GM19452 (cell line): ENCODE measurements around the gene TSC2.
"Not testable (repeated sequence)": the region's sequence is repeated elsewhere in the genome, so short reads cannot be mapped to it uniquely, and the experiment has no call there.

ENCODE experiments used
- ATAC-seq: cut with Tn5 transposase; IDR thresholded peaks from one replicate; pipeline ENCODE4 v1.9.1; 2021; ENCODE audit not compliant: unreplicated experiment

TSC2 gene

DNA sequence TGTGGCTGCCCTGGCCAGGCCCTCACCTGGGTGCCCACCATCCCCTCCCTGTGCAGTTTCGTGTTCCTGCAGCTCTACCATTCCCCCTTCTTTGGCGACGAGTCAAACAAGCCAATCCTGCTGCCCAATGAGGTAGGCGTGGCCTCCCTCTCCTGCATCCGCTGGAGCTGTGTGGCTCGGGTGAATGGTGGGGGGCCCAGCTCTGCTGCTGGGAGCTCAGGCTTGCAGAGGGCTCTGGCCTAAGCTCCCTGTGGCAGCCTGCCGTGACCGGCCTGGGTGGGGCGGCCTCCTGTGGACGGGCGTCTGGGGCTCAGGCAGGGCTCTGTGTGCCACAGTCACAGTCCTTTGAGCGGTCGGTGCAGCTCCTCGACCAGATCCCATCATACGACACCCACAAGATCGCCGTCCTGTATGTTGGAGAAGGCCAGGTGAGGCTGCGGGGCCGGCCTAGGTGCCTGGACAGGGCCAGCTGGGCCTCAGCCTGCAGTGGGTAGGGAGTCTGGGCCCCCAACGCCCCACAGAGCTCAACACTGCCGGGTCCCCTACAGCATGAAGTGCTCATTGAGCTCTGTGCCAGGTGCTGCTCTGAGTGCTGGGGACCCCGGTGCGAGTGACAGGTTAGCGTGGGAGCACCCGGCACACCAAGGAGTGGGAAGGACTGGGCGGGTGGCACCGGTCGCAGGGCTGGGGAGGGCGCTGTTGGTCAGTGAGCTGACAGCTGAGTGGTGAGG is 37.3 kb downstream of the TSC2 start:
- ATAC-seq = no peak

DNA sequence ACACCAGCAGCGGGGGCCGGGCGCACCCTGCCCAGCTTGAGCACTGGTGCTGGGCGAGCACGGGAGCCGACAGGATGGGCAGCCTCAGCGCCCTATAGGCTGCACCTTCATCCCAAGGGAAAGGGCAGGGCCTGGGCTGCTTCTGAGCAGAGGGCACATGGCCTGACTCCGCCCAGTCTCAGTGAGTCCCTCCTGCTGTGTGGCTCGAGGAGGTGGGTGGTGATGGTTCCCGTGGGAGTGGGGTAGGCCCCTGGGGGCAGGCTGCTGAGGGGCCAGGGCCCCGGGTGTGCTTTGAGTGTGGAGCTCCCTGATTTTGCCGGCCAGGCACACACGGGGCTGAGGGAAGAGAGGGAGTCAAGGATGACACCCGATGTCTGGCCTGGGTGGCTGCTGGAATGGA is 37.9 kb downstream of the TSC2 start:
- no peak for ATAC-seq

DNA sequence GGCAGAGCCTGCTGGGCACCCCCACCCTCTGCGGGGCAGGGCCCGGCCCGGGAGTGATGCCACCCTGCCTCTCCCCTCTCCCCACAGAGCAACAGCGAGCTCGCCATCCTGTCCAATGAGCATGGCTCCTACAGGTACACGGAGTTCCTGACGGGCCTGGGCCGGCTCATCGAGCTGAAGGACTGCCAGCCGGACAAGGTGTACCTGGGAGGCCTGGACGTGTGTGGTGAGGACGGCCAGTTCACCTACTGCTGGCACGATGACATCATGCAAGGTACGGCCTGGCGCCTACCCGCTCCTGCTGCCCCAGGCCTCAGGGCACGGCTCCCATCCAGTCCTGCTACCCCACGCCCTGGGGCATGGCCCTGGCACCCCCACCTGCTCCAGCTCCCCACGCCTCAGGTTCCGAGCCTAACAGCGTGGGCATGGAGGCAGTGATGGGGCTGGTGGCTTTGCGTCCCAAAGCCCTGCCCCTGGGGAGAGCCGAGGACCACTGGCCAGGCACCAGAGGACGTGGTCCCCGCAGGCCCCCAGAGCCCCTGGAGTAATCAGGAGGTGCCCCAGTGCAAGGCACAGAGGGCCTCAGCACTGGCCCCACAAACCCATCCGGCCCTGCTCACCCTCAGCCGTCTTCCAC is 38.4 kb downstream of the TSC2 start:
- no peak for ATAC-seq

DNA sequence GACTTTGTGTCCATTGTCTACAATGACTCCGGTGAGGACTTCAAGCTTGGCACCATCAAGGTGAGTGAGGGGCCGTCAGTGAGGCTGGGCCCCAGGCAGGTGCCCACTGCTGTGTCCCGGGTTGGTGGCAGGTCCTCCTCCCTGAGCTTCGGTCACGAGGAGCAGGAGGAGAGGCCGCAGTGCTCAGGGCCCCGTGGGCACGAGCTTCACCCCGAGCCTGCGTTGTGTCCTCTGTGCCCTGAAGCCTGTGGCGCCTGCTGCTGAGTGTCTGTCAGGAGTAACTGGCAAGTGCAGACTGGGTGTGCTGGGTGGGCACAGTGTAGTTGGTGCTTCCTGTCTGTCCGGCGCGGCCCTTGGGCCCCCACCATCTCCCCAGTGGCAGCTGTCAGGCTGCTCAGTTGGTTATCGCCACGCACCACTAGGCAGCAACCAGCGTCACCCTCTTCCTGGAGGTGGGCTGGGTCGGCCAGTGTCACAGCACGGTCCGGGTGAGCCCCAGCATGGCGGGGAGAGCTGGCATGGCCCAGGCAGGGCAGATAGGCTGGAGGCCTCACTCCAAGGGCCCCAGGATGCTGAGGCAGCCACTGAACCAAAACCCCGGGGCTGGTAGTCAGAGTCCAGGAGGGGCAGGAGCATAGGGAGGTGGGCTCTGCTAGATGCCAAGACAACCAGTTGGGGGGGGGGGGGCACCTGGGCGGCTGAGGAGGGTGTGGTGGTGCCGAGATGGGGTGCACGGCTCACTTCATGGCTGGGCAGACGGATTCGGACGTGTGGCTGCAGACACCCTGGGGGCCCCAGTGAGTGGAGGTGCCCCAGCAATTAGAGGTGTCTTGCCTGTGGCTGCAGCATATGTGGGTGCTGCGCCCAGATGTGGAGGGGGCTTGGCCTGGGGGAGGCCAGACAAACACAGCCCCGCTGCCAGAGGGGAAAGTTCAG is 39.3 kb downstream of the TSC2 start:
- no peak for ATAC-seq

DNA sequence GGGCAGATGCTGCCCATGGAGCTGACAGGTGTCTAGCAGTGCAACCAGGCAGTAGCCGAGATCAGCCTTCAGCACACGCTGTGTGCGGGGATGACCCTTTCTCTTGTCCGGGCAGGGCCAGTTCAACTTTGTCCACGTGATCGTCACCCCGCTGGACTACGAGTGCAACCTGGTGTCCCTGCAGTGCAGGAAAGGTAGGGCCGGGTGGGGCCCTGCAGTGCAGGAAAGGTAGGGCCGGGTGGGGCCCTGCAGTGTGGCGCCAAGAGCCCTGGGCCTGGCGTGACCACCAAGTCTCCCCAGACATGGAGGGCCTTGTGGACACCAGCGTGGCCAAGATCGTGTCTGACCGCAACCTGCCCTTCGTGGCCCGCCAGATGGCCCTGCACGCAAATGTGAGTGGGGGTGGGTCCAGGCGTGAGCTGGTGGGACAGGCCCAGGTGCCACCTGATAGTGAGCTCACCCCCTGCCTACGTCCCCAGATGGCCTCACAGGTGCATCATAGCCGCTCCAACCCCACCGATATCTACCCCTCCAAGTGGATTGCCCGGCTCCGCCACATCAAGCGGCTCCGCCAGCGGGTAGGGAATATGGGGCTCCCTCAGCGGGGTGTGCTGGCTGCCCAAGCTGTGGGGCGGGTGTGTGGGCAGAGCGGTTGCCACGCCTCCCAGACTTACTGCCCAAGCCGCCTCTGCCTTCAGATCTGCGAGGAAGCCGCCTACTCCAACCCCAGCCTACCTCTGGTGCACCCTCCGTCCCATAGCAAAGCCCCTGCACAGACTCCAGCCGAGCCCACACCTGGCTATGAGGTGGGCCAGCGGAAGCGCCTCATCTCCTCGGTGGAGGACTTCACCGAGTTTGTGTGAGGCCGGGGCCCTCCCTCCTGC is 40.2 kb downstream of the TSC2 start:
- no peak for ATAC-seq

DNA sequence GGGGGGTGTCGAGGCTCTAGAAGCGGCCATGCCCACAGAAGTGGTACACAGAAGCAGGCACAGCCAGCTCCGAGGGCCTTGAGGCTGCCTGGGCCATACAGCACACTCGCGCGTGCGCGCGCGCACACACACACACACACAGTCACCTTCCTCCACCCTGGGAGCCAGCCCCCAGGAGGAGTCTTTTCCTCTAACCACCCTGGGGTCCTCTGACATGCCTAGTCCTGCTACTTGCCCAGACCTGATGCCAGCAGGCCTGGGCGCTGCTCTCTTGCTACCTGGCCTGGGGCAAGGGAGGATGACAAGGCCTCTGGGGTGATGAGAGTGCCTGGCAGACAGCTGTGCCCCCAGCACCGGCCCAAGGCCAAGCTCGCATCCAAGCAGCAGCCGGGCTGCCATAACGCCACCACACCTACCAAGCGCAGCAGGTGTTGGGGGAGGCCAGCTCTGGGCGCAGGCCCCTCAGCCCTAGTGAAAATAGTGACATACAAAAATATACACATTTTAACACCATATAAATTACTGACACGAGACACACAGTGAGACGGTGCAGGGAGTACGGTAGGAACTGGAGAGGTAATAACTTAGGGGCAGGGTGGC is 41.1 kb downstream of the TSC2 start:
- ATAC-seq = no peak

DNA sequence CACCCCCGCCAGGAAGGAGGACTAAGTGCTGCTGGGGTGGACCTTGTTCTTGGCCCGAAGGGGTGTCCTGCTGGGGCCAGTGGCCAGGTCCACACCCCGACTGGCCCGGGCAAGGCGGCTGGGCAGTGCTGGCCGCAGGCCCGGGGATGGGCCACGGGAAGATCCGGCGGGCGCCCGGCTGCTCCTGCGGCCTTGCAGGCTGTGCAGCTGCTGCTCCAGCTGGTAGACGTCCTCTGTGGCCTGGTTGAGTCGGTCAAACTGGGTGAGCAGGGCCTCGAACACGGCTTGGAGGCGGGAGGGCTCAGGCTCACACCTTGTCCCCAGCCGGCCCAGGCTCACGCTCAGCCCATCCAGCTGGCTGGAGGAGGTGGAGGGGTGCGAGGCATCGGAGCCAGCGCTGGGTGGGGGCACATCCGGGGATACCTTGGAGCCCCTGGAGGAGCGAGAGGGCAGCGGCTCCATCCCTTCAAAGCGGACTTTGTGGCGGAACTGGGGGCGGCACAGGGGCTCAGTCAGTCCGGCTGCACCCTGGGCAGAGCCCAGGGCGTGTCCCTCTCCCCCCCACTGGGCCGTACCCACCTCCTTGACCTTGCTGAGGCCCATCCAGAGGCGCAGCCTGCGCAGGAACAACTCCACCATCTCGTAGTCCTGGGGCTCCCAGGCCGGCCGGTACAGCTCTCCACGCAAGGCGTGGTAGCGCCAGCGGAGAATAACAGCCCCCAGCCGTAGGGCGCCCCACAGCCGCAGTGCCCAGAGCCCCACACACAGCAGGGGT is 42.1 kb downstream of the TSC2 start:
- ATAC-seq = no peak

DNA sequence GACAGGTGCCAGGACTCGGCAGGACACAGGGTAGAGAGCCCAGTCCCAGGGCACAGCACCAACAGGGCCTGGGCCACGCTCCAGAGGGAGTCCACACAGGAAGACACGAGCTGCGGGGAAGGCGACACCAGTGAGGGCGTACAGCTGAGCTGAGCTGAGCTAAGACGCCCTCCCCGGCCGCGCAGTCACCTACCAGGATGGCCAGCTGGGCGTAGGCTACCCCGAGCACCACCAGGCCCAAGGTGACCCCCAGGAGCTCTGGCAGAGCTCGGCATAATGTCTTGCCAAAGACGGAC is 42.6 kb downstream of the TSC2 start:
- ATAC-seq = no peak

DNA sequence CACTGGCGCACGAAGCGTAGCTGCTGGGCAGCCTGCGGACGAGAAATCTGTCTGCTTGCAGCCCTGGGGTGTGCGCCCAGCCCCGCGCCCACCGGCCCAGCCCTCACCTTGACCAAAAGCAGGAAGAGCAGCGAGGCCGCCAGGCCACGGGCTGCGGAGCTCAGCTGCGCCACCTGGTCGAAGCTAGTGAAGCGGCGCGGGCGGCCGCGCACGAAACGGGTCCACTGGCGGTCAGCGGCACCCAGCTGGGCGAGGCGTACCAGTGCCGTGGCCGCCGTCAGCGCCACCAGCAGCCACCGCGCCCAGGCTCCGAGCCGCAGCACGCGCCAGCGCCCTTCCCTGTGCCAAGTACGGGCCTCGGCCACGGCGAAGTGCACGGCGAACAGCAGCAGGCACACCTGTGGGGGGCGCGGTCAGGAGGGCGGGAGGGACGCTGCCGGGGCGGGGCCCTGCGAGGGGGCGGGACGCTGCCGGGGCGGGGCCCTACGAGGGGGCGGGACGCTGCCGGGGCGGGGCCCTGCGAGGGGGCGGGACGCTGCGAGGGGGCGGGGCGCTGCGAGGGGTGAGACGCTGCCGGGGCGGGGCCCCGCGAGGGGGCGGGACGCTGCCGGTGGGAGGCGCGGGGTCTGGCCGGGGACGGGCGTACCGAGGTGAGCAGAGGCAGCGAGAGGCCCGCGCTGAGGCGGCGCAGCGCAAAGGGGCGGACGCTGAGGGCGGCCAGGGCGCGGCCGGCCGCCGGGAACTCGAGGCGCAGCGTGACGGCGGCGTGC is 43.2 kb downstream of the TSC2 start:
- ATAC-seq = no peak

DNA sequence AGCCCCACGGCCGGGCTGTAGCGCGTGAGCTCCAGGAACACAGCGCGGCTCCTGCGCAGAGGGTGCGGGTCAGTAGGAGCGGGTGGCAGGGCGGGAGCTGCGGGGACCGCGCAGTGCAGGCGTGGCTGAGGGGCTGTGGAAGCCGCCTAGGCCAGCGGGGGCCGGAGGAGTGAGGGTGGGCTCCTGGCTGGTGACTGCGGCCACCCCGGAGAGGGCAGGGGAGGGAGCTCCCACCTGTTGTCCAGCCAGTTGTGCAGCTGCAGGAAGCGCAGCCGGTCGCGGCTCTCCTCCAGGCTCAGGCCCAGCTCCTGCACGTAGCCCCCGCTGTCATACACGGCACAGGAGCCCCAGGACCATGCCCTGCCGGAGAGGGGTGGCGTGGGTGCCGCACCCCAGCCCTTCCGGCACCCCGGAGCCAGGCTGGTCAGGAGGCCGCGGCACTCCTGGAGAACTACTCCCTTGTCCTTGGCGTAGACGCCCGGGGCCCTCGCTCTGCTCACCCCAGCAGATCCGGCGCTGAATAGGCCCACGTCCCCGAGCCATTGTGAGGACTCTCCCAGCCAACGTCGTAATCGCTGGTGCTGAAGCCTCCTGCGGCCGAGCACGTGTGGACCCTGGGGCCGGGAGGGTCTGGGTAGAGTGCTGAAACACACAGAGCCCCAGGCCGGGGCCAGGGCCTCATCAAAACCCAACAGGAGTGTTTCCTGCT is 43.9 kb downstream of the TSC2 start:
- ATAC-seq = no peak

DNA sequence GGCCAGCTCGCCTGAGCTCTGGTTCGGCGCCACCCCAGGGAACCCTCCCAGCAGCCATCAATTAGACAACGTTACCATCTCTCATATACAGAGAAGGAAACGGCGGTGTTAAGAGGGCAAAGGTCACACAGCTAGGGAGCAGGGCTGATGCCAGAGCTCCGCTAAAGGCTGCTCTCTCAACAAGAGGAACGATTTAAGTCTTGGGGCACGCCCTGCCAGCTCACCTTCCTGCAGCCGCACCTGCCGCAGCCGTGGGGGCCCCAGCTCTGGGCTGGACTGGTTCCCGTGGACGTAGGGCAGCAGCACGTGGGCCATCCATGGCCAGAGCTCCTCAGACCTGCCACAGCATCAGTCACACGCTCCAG is 44.5 kb downstream of the TSC2 start:
- ATAC-seq = no peak

DNA sequence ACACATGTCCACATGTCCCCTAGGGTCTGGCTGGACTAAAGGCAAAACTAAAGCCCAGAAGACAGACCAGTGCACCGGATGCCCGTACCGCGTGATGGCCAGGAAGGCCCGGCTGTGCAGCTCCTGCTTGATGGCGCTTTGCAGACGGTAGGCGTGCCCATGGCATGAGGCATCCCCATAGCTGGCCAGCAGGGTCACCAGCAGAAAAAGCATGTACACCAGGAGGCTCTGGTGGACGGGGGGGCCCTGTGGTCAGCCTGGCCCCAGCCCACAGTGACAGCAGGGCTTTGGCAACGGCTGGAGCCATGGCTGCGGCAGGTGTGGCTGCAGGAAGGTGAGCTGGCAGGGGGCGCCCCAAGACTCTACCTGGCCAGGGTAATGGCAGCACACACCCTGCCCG is 45.1 kb downstream of the TSC2 start:
- ATAC-seq = no peak

DNA sequence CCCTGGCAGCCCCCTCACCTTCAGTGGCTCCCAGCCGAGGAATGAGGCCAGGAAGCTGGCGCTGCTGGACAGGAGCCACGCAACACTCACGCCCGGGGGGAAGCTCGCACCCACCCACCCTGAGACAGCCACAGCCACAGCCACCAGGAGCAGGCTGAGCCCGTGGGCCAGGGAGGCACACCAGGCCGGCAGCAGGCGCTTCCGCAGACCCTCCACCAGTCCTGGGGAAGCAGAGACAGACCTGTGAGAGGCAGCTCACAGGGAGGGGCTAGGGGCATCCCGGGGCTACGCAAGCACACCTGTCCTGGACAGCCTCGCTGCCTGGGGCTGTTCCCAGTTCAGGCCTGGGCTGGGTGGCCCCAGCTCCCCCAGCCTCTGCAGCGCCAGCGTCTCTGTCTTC is 46.0 kb downstream of the TSC2 start:
- no peak for ATAC-seq

DNA sequence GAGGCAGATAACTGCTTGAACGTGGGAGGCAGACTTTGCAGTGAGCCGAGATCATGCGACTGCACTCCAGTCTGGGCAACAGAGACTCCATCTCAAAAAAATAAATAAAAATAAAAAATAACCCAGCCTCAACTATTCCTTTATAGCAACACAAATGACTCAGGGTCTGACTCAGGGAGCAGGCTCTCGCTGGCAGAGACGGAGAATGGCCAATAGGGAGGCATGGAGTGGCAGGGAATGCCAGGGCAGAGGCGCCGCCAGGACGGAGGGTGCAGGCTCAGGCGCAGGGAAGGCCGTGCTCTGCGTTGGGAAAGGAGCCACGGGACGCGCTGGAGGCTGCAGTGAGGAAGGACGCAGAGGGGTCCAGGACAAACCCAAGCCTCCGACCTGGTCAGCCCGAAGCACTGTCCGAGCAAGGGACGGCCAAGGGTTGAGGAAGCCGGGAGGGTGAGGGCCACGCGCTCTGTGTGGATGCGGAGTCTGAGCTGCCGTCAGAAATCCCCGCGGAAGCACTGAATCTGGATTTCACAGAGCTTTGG is 47.6 kb downstream of the TSC2 start:
- ATAC-seq = no peak

DNA sequence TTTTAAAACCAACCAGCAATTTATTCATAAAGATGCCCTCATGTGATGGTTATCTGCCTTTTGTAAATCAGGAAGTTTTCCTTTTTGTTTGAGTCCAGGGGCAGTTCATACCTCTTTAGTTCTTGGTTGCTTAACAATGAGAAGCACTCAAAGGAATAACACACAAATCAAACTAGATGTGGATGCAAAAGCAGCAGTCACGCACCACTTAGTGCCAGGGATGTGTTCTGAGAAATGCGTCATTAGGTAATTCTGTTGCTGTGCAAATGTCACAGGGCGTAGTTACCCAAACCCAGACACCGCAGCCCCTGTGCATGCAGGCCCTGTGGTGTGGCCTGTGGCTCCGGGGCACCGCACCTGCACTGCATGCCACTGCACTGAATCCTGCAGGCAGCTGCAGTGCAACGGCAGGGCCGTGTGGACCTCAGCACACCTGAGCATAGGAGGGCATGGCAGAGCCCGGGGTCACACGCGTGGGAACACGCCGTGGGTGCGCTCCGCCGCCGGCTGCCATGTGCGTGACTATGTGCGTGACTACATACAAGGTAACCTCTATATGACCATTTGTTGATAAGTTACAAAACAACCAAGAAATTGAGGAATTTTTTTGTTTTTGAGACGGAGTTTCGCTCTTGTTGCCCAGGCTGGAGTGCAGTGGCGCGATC is 48.3 kb downstream of the TSC2 start:
- ATAC-seq = no peak

DNA sequence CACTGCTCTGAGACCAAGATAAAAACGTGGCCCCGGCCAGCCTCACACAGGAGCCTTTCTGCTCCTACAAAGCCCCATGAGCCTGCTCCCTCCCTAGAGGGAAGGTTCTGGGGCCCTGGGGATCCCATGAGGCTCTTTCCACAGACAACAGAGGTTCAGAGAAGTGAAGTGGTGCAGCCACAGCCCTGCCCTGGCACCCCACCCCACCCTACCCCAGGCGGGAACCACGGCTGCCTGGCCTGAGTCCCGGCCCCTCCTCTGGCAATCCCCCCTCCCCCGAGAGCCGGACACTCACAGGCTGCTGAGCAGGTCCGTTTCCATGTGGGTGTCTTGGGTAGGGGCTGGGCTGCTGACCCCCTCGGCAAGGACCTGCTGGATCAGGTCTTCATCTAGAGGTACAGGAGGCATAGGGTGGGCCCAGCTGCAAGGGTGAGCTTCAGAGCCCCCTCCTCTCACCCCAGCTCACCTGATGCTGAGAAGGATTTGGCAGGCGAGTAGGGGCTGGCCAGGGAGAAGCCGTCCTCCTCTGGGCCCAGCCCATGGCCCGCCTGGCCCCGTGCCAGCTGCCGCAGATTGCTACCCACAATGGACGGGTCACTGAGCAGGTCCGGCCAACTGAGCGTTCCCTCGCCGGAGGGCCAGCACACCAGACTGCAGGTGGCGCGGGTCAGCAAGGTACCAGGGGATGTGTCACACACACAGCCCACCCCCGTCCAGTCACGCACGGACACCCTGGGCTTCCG is 49.2 kb downstream of the TSC2 start:
- ATAC-seq = no peak

DNA sequence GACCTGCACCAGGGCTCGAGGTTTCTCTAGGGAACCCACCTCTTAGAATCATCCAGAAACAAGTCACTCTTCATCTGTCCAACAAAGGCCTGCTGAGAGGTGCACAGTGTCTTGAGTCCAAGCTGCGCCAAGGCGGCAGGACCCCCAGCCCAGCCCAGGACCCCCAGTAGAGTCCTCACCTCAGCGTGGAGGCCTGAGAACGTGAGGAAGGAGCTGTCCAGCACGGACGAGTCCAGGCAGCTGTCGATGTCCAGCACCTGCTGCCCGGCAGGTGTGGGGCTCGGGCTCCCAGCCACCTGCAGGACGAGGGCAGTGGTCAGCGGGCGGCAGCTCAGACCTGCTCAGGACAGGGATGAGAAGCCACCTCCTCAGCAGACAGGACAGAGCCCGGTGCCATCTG is 49.9 kb downstream of the TSC2 start:
- not testable (repeated sequence) for ATAC-seq
